HG03280 (cell line): ENCODE data around the gene RALGAPA2.

Experiments used
- ATAC-seq: cut with Tn5 transposase; IDR thresholded peaks from one replicate; pipeline ENCODE4 v1.9.1; 2021; ENCODE audit warnings: mild to moderate bottlenecking, moderate library complexity; ENCODE audit not compliant: unreplicated experiment

The RALGAPA2 gene

DNA sequence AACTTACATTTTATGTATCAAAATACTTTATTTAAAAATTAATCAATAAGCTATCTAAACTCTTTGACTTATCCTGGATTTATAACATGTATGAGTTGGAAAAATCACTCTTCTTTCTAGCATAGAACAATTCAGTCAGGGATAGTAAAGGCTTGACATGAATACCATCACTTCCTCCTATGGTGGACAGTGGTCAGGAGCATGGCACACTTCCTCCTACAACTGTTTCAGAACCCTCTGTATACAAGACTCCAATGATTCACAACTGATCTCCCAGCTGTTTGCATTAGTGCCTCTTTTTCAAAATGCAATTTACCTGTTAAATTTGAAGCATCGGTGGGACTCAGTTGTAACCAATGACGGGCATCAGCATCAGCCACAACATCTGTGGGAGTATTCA, 129.7 kb downstream of the RALGAPA2 start:
- ATAC-seq = no peak

DNA sequence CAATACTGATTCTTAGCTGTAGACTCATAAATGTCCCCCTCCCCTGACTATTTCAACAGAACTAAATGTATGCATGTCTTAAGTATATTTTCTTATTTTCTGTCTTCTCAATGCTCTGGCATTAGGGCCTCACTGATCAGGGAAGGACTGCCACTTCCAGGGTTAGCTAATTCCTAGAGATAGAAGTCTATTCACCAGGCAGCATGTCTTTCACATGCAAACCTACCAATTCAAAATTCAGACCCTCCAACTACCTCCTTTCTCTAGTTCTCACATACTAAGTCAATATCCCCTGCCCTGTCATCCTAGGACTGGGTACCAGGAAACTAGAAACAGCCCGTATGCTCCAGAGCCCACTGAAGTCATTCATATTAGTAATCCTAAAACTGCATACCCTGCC, 132.3 kb downstream of the RALGAPA2 start:
- ATAC-seq = no peak

DNA sequence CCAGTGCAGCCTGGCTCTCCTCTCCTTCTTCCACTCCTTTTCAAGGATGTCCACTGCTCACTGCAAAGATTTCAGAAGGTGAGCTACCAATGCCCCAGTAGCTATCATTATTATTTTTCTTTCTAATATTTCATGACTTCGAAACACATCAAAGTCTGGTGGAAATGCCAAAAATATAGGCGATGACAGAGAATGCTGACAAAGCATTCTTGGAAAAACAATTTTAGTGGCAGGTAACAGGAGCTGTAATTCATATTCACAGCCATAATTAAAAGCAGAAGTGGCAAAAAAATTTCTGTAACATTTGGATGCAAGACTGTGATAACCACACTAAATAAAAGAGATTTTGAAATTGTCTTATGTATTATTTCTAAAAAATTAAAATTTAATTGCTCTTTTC, 133.6 kb downstream of the RALGAPA2 start:
- ATAC-seq = no peak

DNA sequence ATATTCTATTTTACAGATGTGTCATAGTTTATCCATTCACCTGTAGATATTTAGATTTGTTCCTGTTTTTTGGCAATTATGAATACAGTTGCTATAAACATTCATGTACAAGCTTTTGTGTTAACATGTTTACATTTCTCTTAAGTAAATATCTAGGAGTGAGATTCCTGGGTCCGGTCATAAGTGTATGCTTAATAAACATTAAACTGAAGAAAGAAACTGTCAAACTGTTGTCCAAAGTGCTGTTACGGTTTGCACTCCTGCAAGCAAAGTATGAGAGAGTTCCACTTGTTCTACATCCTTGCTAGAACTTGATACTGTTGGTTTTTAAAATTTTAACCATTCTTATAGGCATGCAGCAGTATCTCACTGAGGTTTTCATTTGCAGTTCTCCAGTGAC, 138.6 kb downstream of the RALGAPA2 start:
- no peak for ATAC-seq

DNA sequence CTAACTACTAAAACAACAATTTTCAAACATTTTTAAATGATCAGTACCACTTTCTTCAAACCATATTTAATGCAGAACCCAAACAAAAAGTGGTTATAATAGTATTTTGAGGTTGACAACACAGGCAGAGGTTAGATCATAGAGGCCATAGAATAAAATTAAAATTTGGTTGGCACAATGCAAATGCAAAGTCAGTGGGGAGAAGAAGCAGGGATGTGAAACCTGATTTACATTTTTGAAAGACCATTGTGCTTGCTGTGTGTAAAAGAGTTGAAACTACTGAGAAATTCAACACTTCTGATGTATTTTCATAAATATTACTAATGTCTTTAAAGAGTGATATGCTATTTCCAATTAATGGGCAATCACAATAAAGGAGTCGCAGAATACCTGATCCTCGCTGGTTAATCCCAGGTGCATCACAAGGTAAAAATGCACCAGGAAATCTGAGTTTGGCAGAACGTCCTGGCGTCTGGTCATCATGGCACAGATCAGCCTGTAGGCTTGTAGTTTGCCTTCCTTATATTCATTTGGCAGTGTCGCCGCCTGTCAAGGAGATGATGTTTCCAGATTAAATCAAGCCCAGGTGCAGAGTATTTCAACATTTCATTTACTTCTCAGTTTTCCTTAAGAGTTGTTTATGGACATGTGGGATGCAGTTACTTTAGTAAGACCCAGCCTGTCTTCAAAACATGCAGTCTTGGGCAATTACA, 141.2 kb downstream of the RALGAPA2 start:
- ATAC-seq = no peak

DNA sequence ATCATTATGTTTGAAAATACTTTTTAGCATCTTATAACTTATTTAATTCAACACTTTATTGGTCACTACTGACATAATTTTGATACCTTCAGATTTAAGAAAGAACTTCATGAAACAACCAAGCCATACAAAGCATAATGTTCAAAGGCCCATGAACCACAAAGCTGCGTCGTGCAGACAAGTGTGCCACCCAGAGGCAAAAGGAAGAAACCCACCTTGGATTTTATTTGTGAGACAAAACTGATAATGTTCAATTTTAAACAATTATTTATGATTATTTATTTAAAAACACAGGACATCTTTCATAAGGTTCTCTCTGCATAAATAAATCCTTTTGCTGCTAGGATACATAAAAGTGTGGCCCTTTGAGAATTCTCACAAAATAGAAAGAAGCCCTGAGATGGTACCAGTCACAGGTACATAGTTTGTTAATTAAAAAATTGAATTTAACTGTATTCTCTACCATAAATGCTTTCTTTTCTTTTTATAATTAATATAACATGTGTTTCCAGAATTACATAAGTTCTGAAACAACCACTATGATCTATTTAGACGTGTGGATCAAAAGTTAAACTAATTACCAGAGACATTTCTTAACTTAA, 143.7 kb downstream of the RALGAPA2 start:
- ATAC-seq = no peak

DNA sequence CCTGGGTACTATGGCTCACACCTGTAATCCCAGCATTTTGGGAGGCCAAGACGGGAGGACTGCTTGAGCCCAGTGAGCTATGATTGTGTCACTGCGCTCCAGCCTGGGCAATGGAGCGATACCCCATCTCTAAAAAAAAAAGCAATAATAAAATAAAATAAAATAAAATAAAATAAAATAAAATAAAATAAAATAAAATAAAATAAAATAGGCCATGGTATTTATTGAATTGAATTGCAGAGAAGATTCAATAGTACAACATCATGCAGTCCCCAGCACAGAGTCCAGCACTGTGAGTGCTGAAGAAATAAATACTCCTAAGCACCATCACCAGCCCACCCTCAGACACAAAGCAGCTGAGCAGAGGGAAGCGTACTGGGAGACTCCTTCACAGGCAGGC, 144.7 kb downstream of the RALGAPA2 start:
- ATAC-seq = no peak

DNA sequence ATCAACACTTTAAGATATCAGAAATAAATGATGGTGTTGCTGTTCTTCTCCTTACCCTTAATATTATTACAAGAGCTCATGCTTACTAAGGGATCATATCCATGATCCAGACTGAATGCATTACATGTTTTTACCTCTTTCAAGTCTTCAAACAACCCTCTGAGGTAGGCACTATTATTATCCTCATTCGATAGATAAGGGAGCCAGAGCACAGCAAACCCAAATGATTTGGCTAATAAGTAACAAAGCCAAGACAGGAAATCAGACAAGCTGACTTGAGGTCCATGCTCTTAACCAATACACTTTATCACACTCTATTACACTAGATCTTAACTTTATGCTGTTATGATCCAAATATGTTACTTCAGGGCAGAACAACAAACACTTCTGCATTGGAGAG, 145.9 kb downstream of the RALGAPA2 start:
- ATAC-seq = no peak

DNA sequence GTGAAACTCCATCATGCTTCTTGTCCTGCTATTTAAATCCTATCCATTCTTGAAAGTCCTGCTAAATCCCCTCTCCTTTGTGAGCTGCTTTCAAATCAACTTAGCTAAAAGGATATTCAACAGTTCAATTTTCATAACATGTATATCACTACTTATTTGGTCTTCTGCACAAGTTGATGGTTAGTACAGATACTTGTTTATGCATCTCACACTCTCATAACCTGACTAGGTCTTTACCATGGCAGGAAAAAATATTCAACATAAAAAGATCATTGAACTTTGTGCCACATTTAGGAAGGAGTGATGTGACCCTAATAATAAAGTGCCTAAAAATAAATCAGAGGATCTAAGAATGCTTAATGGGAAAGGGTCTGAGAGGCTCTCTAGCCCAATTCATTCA, 148.2 kb downstream of the RALGAPA2 start:
- no peak for ATAC-seq

DNA sequence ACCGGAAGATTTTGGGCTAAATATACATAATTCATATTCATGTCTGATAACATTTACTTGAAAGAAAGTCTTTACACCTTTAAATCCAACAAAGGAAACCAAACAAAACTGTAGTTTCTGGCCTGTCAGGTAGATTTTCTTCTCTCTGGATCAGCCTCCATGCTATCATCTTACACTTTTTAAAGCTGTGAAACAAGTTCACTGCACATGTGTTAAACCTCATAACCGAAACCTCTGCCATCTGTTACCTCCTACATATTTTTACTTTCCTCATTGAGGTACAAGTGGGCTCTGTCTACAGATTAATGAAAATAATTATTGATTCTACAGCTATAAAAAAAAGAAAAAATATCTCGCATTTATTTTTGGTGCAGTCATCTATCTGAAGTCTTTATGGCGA, 149.9 kb downstream of the RALGAPA2 start:
- no peak for ATAC-seq

DNA sequence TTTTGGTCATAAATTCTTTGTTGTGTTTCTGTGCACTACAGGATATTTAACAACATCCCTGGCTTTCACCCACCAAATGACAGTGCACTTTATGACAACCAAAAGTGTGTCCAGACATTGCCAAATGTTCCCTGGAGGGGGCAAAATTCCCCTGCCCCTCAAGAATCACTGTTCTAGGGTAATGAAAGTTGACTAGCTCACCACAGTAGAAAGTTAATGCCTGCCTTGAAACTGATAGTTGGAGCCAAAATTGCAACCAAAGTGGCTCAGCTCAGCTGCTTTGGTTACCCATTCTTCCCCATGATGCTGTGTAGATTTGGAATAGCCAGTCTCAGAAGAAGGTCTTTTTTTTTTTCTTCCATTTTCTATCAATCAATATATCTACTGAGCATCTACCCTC, 150.6 kb downstream of the RALGAPA2 start:
- peak; percentile 51 for ATAC-seq

DNA sequence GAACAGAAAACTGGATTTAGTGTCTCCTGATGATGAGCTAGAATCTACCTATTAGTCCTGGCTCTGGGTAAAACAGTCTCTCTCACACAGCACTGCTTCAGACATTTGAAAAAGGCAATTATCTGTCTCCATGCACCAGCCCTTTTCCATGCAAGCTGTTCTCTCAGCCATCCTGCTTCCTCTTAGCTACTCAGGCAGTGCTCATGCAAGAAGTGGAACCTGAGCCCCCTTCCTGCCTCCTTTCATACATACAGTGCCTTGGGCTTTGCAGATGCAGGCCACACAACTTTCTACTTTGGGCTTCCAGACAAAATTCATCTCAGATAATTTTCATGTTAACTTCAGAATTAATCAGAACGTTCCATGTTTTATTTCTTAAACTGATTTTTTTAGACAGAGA, 151.3 kb downstream of the RALGAPA2 start:
- ATAC-seq = no peak

DNA sequence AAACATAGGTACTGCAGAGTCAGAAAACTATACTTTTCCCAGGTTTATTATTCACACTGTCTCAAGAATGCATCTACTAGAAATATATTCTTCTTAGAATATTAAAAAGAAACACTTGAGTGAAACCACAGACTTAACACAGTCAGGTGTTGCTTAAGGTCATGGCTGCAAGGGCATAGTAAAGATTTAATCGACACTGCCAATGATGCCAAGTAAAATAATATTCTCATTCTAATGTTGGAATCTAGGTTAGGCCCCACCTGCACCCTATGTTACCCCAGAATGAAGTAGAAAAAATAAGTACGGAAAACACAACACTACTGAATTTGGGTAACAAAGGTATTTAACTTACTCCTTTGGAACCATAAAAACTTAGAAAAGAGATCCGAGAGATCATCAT, 155.0 kb downstream of the RALGAPA2 start:
- no peak for ATAC-seq

DNA sequence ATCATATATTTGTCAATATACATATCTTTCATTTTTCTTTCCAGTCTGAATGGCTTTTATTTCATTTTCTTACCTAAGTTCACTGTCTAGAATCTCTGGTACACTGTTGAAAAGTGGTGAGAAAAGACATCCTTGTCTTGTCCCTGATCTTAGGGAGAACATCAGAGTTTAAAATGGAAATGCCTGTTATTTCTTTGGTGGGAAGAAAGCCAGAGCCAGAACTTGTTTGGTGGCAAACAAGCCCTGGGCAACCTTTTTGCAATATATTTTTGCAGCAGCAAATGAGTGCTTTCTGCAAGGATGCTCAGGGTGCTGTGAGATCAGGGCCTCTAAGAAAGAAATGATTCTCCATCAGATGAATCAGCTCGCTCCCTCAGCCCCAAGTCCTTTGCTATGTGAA, 156.6 kb downstream of the RALGAPA2 start:
- ATAC-seq = no peak

DNA sequence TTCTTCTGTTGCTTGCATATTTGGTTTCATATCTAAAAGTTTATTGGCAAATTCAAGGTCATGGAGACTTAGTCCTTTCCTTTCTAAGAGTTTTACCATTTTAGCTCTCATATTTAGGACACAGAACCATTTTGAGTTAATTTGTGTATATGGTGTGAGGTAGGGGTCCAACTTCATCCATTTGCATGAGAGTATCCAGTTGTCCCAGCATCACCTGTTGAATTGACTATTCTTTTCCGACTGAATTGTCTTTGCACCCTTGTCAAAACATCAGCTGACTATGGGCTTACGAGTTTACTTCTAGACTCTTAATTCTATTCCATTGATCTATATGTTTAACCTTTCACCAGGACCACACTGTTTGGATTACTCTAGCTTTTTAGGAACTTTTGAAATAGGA, 157.5 kb downstream of the RALGAPA2 start:
- no peak for ATAC-seq

DNA sequence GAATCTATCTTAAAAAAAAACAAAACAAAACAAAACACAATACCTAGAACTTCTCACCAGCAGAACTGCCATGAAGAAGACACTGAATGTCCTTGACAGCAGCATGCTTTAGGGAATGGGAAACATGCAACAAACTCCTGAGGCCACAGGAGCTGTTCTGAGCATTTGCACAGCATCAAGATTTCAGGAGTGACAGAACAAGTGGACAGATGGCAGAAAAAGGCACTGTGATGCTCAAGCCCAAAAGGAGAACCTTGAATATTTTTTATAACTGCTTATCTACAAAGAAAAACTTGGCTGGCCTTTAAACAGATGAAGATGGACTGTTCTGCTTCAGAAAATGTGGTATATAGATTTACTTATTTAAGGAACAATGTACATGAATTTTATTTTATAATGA, 158.9 kb downstream of the RALGAPA2 start:
- ATAC-seq = no peak

DNA sequence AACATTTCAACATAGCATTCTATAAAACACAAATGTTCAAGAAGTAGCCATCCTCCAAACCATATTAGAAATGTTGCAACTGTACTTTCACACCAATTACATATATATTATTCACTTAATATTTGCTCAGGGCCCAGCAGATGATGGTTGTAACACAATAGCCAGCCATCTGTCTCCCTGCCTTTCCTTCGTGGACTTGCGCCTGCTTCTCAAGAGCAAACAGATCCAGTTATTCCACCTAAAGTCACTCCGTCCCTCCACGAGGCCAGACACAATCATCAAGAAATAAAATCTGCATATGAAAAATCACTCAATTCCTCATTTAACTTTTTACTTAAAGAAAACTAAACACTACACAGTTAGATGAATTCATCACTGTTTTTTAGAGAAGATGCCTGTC, 160.4 kb downstream of the RALGAPA2 start:
- ATAC-seq = no peak

DNA sequence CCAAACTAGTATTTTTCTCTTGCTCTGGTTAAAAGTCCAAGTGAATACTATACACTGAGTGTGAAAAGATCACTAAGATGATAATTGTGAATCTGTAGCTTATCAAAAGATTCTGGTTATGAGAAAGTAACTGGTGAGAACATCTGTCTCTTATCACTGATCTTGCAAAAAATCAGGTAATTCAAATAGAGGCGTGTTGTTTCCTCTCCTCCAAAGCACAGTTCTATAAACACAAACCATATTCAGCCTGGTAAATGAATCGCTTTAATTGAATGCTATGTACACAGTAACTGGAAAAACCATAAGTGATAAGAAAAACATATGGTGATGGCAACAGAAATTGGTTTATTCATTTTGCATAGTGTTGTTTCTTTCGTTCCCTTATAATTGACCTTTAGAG, 161.0 kb downstream of the RALGAPA2 start:
- no peak for ATAC-seq

DNA sequence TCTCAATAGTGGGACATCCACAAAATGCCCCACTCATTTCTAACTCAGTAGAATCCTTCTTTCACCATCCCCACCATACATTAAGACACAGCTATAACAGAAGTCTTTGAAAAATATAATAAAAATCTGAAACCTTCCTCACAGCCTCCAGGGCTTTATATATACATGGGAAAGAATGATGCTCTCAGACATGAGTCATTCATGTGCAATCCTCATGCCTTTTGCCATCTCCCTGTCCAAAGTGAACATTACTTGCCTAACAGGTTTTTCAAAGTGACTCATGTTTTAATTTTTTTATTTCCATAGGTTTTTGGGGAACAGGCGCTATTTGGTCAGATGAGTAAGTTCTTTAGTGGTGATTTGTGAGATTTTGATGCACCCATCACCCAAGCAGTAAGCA, 162.7 kb downstream of the RALGAPA2 start:
- no peak for ATAC-seq

DNA sequence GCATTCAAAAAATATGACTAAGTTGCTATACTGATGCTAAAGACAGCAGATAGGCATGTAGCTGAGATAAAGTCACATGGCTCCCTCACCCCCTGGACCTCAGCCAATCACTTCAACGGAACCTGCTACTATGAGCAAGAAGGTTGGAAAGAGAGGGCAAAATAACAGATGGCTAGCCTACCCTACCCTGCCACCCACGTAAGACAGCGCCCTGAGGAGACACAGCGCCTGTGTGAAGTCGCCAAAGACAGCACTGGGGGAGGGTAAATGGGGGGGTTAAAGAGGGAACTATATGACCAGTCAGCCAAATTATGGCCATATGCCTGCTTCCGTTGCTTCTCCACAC, 163.2 kb downstream of the RALGAPA2 start:
- no peak for ATAC-seq

DNA sequence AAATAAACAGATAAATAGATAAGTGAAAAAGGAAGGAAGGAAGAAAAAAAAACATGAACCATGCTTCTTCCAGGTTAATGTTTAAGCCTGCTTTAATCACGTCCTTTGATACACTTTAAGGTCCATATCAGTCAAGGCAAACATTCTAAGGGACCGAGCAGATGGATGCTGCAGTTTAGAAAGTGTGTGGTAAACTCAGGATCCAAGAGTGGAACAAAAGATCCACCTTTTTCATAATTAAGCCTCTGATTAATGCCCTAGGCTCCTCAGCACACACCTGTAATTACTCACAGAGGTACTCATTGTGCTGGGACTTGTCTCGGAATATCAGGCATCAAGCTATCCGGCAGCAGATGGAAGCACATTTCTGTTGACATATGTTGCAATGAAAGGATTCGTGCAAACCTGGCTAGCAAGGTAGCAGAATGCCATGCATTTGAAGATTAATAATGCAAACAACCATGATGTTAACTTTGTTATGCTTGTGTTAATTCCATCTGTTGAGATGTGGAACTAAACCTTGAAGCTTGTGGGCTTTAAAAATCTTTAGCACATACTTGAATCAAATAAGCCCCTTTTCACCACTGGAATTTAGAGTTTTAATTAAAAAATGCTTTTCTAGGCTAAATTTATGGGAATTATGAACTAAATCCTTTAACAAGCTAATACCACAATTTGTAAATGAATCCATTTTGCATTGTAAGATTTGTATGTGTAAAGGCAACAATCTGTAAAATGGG, 163.7 kb downstream of the RALGAPA2 start:
- no peak for ATAC-seq

DNA sequence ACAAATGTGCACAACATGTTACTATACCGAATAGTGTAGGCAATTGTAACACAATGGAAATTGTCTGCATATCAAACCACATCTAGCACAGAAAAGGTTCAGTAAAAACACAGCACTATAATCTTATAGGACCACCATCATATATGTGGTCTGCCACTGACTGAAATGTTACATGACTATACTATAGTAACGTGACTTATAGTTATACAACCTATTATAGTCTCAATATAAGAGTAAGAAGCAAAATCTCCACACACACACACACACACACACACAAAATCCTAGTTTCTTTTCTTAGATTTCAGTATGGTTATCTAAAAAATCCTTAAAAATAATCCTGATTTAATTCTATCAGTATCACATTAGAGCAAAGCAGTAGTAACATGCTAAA, 164.6 kb downstream of the RALGAPA2 start:
- ATAC-seq = no peak
